Measurements from ENCODE around the gene PDGFB.

The PDGFB gene

DNA sequence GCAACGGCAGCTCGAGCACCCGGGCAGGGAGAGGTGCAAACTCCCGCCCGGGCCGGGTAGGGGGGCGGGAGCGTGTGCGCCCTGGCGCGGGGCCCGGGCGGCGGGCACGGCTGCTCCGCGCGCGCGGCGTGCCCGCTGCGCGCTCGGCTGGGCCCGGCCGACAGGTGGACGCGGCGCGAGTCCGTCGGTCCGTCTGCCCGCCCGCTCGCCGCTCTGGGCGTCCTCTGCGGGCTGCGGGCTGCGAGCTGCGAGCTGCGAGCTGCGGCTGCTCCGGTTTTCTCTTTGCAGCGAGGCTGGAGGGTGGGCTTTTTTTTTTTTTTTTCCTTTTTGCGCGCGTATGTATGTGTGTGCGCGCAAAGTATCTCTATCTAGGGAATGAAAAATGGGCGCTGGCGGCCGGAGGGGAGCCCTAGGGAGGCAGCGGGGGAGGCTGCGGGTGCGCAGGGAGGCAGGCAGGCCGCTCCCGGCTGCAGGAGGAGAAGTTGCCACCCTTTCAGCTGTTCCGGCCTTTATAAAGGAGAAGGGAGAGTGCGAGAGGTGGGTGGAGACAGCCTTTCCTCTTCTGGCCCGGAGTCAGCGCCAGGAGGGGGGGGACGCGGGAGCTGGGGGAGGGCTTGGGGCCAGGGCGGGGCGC lies at the start of gene PDGFB:
TSS of gene PDGFB (minus strand) at position 487 of the 634 bp plus-strand sequence. CDS start 1,019 bp downstream, outside the sequence.
- peak; percentile 91 to 92 (median 92) for DNase-seq

DNA sequence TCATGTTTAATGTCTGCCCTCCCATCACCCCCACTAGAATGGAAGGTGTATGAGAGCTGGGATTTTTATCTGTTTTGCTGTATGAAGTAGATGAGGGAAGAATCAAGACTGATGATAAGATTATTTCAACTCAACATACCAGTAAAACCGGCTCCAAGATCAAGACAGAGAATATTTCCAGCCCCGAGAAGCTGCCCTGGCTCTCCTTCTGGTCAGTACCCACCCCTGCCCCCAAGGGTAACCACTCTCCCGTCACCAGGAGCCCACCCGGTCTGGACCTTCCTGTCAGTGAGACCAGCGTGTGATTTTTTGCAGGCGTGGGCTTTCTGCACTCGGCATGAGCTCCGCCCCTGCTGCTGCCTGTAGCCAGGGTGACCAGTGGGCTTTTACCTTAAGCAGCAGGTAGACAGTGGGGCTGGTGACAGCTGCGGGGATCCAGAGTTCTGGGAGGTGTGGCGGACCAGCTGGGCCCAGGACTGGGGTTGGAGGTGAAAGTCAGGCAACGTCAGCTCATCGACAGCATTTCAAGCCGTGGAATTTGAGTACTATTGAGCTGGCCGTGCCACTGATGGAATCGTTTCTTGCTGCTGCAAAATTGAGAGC lies 49.1 kb upstream of the PDGFB start:
- no peak for DNase-seq

GRCh38 chr22:39292561-39293074 lies 47.8 kb upstream of the PDGFB start:
- peak; percentile 98 to 99 (median 98) for DNase-seq

DNA sequence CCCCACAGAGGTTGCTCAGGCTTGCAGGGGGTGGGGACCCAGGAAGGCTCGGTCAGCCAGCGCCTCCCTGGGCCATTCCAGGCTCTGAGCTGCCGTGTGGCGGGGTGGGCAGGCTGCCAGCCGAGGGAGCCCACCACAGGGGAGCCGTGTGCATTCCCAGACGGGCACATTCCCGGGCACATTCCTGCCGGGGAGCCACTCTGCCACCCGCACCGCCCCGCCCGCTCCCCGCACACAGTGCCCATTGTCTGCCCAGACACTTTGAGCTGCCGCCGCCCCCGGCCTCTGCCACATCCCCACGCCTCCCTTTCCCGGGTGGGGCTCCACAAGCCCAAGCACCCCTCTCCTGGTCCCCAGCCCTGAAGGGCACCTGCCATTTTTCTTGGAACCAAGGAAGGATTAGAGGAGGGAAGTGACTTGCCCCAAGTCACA lies 47.3 kb upstream of the PDGFB start:
- DNase-seq = no peak

DNA sequence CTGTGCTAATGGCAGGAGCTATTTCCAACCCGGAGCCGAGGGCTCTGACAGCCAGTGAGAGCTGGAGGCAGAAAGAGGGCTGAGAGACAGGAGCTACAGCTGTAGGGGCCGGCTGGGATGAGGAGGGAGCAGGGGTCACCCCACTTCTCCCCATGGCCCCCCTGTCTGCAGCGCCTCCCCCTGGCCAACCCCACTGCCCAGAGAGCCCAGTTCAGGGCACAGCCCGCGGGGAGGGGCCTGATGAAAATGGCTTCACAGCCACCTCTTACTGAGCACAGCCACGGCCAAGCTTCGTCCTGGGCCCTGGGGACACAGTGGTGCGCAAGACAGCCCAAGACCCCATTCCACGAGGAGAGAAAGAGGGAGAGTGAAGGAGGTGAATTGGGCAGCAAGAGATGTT lies 46.7 kb upstream of the PDGFB start:
- no peak for DNase-seq

- DNase-seq = peak; percentile 75 to 90 (median 88)
These were observed 46.0 kb upstream of the PDGFB start for GRCh38 chr22:39290724-39291161.

- DNase-seq = no peak
These were observed 45.4 kb upstream of the PDGFB start for GRCh38 chr22:39289975-39290720.

DNA sequence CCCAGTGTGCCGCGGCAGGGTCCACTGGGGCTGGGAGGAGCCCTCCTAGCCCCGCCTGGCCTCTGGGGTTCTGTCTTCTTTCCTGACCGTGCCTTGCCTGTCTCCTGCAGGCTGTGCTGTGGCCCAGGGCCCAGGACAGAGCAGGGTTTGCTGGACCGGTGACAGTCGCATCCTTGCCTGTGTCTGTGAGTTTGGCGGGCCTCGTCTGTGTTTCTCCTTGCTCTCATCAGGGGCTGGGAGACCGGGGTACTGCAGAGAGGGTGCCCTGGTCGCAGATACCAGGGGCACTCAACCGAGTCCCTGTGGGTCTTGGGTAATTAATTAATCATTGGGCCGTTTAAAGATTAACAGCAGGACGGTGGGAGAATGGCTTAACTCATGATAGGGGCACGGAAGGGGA lies 44.8 kb upstream of the PDGFB start:
- DNase-seq = no peak

- DNase-seq = peak in 1 of 3 donors; percentile 53
These were observed 43.5 kb upstream of the PDGFB start for GRCh38 chr22:39288135-39288898.

DNA sequence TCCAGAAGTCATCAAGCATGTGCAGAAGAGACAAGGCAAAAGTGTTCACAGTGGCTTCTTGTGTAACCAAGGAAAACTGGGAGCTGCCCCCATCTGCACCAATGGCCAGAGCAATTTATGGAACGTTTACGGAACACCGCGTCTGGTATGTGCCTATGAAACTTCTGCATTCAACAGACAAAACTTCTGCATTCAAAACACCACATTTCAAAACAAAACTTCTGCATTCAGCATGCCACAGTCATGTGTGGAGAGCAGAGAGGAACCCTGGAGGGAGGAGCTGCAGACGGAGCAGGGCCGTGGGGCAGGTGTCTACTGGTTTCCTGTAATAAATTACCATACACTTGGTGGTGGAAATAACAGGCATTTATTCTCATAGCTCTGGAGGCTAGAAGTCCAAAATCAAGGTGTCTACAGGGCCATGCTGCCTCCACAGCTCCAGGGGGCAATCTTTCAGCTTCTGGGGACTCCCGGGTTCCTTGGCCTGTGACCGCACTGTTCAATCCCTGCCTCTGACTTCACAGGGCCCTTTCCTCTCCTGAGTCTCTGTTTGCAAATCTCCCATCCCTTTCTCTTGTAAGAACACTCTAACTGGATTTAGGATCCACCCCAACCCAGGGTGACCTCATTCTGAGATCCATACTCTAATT lies 42.4 kb upstream of the PDGFB start:
- DNase-seq = peak; percentile 83 to 90 (median 89)

GRCh38 chr22:39284983-39285382 lies 40.2 kb upstream of the PDGFB start:
- DNase-seq = no peak

DNA sequence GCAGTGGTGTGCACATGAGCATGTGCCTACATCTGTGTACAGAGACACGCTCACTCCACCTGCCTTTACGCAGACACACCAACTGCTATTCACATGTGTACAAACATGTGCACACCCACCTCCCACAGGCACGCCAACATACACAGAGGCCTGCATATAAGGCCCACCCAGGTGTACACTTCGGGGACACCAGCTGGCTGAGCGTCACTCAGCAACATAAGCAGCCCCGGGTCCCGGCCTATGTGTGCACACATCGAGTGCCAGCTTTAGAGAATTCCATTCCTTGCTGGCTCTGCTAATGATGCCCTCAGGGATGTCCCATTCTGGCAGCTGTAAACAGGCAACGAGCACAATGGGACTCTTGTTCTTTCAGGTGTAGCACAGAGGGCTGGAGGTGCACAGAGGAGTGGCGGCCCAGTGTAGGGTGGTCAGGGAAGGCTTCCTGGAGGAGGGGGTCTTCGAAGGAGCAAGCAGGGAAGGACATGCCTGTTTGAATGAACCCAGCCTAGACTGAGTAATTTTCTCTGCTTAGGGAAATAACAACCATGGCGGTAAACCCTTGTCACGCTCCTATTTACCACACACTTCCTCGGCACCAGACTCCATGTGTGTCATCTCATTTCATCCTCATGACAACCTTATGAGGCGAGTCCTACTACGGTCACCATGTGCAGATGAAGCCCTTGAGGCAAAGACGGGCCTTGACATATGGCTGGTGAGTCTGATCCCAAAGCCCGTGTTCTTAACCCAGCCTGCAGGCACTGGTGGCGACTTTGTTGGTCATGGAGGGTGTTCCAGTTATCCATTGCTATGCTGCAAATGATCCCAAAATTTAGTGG lies 39.6 kb upstream of the PDGFB start:
- no peak for DNase-seq

DNA sequence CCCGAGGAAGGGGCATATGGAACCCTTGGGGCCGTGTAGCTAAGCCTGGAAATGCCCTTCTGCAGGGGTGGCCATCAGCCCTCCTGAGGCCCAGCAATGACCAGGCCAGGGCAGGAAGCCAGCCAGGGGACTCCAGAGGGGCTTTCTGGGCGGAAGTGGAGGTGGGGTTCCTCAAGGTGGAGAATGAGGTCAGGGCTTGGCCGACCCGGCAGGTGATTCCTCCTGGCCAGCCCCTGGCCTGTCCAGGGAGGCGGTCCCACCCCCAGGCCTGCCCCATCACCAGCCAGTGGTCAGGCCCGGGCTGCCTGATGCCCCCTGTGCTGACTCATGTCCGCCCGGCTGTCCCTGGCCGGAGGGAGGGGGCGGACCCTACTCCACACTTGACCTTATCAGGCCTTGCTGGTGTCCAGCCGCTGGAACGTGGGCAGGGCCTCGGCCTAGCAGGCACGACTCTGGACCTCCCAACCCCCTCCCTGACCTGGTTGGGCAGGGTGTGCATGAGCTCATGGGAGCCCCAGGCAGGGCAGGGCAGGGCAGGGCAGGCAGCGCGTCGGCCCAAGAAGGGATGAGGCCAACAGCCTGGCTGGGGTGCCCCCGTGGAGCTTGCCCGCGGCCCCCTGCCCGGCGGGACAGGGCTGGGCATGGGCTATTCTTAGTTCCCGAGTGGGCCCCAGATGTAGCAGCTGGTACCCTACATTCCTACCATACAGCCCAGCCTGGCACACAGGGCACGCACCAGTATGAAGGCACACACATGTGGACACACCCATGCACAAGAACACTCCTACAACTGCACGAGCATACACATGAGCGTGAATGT lies 38.8 kb upstream of the PDGFB start:
- peak; percentile 76 to 91 (median 82) for DNase-seq

DNA sequence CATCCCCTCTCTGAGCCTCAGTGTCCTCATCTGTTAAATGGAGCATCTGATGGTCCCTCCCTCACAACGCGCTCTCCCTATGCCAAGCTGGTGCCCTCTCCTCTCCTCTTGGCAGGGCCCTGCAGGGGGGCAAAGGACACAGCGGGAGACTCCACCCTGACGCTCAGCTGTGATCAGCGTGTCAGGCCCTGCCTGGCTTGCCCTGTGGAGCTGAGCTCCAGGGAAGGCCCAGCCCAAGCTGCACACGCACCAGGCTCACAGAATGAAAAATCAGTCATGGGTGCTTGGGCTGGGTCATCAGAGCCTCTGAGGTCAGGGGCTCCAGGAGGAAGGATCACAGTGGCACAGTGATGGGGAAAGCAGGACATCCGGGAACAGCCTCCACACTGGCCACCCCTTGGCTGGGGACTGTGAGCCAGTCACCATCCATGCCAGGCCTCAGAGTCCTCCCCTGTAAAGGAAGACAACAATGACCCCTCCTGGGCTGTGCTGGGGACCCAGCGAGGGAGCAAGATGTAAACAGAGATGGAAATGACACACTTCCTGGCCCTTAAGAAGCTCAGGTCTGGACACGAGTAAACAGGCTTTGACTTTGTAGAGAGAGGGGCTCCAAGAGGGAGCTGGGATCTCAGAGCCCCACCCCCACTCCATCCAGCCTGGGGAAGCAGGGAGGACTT lies 38.0 kb upstream of the PDGFB start:
- DNase-seq = peak; percentile 68 to 81 (median 81)

DNA sequence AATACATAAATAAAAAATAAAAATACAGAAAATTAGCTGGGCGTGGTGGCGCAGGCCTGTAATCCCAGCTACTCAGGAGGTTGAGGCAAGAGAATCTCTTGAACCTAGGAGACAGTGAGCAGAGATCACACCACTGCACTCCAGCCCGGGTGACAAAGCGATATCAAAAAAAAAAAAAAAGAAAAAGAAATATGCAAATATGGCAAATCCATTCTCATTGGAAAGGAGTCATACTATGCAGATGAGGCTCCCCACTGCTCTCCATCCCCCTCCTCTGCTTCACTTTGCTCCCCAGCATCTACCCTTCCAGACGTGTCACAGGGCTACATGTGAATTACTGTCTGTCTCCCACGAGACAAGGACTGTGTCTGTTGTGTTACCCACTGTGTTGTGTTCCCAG lies 36.3 kb upstream of the PDGFB start:
- DNase-seq = peak in 1 of 3 donors; percentile 60

- no peak for DNase-seq
These were observed 35.5 kb upstream of the PDGFB start for GRCh38 chr22:39280250-39280649.

DNA sequence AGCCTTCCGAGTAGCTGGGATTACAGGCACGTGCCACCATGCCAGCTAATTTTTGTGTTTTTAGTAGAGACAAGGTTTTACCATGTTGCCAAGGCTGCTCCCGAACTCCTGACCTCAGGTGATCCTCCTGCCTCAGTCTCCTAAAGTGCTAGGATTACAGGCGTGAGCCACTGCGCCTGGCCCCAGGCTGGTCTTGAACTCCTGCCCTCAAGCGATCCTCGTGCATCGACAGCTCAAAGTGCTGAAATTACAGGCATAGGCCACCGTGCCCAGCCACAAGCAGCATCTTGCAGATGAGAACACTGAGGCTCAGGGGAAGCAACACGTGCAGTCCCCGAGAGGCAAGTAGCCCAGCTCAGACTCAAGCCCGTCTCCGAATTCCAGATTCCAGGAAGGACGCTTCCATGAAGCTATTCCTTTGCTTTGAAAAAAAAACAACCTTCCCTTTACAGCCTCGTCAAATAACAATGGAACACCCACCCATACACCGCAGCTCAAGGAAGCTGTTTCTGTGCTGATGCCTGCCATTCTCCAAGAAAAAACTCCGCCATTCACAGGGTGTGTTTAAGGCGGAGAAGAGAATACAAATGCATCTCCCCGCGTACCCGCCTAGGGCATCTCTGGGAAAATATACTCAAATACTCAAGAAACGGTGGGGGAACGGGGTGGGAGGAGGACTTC lies 34.5 kb upstream of the PDGFB start:
- DNase-seq = no peak

DNA sequence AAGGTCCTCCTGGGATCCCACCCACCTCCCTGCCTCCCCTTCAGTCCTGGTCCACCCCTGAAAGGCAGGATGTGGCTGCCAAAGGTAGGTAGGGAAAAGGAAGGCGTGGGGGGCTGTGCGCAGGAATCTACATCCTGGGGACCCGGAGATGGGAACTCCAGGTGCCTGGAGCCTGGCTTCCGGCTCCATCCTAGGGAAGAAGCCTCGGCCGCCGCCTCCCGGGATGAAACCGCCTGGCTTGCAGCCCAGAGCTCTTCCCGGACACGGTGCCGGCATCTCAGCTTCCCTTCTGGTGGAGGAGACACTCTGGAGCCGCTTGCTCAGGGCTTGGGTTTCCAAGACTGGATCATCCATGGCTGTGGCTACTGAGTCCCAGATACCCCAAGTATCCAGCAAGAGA lies 33.3 kb upstream of the PDGFB start:
- DNase-seq = no peak

DNA sequence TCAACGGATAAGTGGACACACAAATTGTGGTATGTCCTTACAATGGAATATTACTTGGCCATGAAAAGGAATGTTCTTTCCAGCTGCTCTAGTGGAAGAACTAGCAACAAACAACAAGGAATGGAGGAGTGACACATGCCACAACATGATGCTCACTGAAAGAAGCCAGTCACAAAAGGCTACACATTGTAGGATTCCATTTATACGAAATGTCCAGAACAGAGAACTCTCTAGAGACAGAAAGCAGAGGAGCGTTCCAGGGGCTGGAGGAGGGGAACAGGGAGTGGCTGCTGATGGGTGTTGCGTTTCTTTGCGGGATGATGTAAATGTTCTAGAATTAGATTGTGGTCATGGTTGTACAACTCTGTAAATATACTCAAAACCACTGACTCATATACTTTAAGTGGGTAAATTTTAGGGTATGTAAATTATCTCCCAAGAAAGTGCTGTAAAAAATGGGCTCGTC lies 32.4 kb upstream of the PDGFB start:
- peak; percentile 79 to 89 (median 83) for DNase-seq
